HCT116 (cell line): Measurements from ENCODE around the gene DPYD.

Source experiments
- CEBPB ChIP-seq: IDR thresholded peaks from 2 replicates; pipeline ENCODE4 v1.6.1; 2012; ENCODE audit warnings: low read depth
- EZH2 ChIP-seq: fragments of 200-600 bp; sonication (generic); IDR thresholded peaks from 2 replicates; pipeline ENCODE4 v1.6.1; 2017; ENCODE audit warnings: antibody characterized with exemption, mixed run types
- JUND ChIP-seq: IDR thresholded peaks from 2 replicates; pipeline ENCODE4 v1.6.1; 2012
- POLR2A ChIP-seq: IDR thresholded peaks from 2 replicates; pipeline ENCODE4 v1.7.0; 2011; ENCODE audit warnings: borderline replicate concordance; ENCODE audit not compliant: insufficient read depth, insufficient read length; ENCODE audit errors: extremely low read depth
- POLR2AphosphoS5 ChIP-seq: IDR thresholded peaks from 2 replicates; pipeline ENCODE4 v1.6.1; 2011; ENCODE audit warnings: mild to moderate bottlenecking, low read depth, low read length, moderate library complexity
- ZFX ChIP-seq: fragments of 450-650 bp; IDR thresholded peaks from 2 replicates; pipeline ENCODE4 v1.6.1; 2017
- TF ChIP-seq, protein P1 (sequence below), 3 experiments: fragments of 200-600 bp in 1 of 3; sonication (generic) in 1 of 3; IDR thresholded peaks in 2 of 3; conservative IDR thresholded peaks in 1 of 3; 2 replicates each; pipeline ENCODE4 v1.5.1; 2012 to 2017; ENCODE audit warnings: low read depth in 2 of 3, low read length in 2 of 3, antibody characterized with exemption in 1 of 3, borderline replicate concordance in 1 of 3, control low read depth in 1 of 3, mild to moderate bottlenecking in 1 of 3, mixed read lengths in 1 of 3, mixed run types in 1 of 3, moderate library complexity in 1 of 3; ENCODE audit not compliant: insufficient read depth in 1 of 3
- TF ChIP-seq, protein P2 (sequence below): IDR thresholded peaks from 2 replicates; pipeline ENCODE4 v1.6.1; 2012
- TF ChIP-seq, protein P3 (sequence below): IDR thresholded peaks from 2 replicates; pipeline ENCODE4 v1.6.1; 2011; ENCODE audit warnings: mild to moderate bottlenecking, low read length, moderate library complexity; ENCODE audit not compliant: insufficient replicate concordance; ENCODE audit errors: extremely low read depth
- TF ChIP-seq, protein P4 (sequence below): IDR thresholded peaks from 2 replicates; pipeline ENCODE4 v1.6.1; 2012; ENCODE audit warnings: low read depth

DNA sequence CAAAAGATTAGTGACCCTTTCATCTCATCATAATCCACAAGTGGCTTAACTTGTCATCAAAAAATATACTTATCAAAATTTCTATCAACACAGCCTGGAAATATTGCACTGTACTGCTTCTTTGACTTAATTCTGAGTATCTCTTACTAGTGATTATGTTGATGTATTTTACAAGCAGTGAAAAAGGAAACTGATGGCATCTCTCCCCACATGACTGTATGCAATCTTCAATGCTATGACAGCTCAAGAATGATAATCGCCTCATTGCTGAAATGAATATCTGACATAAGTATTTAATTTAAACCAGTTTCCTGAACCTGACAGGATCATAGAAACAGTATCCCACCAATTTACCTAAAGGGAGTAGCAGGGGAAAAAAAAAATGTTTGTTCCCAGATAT, 79.5 kb downstream of the DPYD start:
- TF ChIP-seq, protein P1, sequence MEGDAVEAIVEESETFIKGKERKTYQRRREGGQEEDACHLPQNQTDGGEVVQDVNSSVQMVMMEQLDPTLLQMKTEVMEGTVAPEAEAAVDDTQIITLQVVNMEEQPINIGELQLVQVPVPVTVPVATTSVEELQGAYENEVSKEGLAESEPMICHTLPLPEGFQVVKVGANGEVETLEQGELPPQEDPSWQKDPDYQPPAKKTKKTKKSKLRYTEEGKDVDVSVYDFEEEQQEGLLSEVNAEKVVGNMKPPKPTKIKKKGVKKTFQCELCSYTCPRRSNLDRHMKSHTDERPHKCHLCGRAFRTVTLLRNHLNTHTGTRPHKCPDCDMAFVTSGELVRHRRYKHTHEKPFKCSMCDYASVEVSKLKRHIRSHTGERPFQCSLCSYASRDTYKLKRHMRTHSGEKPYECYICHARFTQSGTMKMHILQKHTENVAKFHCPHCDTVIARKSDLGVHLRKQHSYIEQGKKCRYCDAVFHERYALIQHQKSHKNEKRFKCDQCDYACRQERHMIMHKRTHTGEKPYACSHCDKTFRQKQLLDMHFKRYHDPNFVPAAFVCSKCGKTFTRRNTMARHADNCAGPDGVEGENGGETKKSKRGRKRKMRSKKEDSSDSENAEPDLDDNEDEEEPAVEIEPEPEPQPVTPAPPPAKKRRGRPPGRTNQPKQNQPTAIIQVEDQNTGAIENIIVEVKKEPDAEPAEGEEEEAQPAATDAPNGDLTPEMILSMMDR (IDR thresholded peaks at IDR 0.05 in 2 of 3, conservative IDR thresholded peaks at IDR 0.05 in 1 of 3; ENCODE audit: borderline replicate concordance in 1 of 3, insufficient read depth in 1 of 3, low read depth in 2 of 3, low read length in 2 of 3): no peak
- TF ChIP-seq, protein P2, sequence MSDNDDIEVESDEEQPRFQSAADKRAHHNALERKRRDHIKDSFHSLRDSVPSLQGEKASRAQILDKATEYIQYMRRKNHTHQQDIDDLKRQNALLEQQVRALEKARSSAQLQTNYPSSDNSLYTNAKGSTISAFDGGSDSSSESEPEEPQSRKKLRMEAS: no peak
- TF ChIP-seq POLR2A: no peak
- no peak for TF ChIP-seq CEBPB
- no peak for TF ChIP-seq EZH2
- TF ChIP-seq JUND: no peak
- no peak for TF ChIP-seq POLR2AphosphoS5
- TF ChIP-seq, protein P3, sequence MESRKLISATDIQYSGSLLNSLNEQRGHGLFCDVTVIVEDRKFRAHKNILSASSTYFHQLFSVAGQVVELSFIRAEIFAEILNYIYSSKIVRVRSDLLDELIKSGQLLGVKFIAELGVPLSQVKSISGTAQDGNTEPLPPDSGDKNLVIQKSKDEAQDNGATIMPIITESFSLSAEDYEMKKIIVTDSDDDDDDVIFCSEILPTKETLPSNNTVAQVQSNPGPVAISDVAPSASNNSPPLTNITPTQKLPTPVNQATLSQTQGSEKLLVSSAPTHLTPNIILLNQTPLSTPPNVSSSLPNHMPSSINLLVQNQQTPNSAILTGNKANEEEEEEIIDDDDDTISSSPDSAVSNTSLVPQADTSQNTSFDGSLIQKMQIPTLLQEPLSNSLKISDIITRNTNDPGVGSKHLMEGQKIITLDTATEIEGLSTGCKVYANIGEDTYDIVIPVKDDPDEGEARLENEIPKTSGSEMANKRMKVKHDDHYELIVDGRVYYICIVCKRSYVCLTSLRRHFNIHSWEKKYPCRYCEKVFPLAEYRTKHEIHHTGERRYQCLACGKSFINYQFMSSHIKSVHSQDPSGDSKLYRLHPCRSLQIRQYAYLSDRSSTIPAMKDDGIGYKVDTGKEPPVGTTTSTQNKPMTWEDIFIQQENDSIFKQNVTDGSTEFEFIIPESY: no peak
- TF ChIP-seq ZFX: no peak
- TF ChIP-seq, protein P4, sequence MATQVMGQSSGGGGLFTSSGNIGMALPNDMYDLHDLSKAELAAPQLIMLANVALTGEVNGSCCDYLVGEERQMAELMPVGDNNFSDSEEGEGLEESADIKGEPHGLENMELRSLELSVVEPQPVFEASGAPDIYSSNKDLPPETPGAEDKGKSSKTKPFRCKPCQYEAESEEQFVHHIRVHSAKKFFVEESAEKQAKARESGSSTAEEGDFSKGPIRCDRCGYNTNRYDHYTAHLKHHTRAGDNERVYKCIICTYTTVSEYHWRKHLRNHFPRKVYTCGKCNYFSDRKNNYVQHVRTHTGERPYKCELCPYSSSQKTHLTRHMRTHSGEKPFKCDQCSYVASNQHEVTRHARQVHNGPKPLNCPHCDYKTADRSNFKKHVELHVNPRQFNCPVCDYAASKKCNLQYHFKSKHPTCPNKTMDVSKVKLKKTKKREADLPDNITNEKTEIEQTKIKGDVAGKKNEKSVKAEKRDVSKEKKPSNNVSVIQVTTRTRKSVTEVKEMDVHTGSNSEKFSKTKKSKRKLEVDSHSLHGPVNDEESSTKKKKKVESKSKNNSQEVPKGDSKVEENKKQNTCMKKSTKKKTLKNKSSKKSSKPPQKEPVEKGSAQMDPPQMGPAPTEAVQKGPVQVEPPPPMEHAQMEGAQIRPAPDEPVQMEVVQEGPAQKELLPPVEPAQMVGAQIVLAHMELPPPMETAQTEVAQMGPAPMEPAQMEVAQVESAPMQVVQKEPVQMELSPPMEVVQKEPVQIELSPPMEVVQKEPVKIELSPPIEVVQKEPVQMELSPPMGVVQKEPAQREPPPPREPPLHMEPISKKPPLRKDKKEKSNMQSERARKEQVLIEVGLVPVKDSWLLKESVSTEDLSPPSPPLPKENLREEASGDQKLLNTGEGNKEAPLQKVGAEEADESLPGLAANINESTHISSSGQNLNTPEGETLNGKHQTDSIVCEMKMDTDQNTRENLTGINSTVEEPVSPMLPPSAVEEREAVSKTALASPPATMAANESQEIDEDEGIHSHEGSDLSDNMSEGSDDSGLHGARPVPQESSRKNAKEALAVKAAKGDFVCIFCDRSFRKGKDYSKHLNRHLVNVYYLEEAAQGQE: no peak
